Gastroesophageal sphincter (tissue), 3 donors: ENCODE data around the gene PDE4B.

Experiments used
- EP300 ChIP-seq: sonication (generic); formaldehyde crosslinking; IDR thresholded peaks from one replicate; pipeline ENCODE4 v1.6.1; 2017; ENCODE audit warnings: antibody characterized with exemption, mild to moderate bottlenecking
- POLR2A ChIP-seq, 2 donors: fragments of 450-650 bp; IDR thresholded peaks; one replicate each; pipeline ENCODE4 v1.6.1; 2017; ENCODE audit warnings: antibody characterized with exemption in 2 of 2, mild to moderate bottlenecking in 2 of 2, moderate library complexity in 1 of 2
- TF ChIP-seq, protein P1 (sequence below), 4 experiments: fragments of 200-600 bp in 2 of 4; fragments of 450-650 bp in 2 of 4; sonication (generic) in 1 of 4; IDR thresholded peaks; one replicate each; pipeline ENCODE4 v1.5.1; 2017 to 2019; ENCODE audit warnings: antibody characterized with exemption in 4 of 4, mild to moderate bottlenecking in 2 of 4, moderate library complexity in 2 of 4

DNA sequence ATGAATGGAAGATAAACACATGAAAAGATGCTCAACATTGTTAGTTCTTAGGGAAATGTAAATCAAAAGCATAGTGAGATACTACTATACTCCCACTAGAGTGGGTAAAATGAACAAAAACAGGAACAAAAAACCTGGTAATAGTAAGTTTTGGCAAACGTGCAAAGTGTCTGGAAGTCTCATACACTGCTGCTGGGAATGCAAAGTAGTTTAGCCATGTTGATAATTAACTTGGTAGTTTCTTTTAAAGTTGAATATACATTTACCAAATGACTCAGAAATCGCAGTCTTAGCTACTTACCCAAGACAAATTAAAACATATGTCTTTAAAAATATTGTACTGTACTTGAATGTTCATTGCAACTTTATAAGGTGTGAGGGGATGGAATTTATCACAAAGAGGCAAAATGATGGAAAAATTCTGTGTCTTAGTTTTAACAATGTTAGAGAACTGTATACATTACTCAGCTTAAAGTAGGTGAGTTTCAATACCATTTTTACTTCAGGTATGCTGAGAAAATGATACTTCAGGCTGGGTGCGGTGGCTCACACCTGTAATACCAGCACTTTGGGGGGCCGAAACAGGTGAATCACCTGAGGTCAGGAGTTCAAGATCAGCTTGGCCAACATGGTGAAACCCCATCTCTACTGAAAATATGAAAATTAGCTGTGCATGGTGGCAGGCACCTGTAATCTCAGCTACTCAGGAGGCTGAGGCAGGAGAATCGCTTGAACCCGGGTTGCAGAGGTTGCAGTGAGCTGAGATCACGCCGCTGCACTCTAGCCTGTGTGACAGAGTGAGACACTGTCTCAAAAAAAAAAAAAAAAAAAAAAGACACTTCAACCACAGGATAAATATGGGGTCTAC is 102.3 kb downstream of the PDE4B start:
- TF ChIP-seq POLR2A (IDR thresholded peaks at IDR 0.05), result no peak
- TF ChIP-seq, protein P1, sequence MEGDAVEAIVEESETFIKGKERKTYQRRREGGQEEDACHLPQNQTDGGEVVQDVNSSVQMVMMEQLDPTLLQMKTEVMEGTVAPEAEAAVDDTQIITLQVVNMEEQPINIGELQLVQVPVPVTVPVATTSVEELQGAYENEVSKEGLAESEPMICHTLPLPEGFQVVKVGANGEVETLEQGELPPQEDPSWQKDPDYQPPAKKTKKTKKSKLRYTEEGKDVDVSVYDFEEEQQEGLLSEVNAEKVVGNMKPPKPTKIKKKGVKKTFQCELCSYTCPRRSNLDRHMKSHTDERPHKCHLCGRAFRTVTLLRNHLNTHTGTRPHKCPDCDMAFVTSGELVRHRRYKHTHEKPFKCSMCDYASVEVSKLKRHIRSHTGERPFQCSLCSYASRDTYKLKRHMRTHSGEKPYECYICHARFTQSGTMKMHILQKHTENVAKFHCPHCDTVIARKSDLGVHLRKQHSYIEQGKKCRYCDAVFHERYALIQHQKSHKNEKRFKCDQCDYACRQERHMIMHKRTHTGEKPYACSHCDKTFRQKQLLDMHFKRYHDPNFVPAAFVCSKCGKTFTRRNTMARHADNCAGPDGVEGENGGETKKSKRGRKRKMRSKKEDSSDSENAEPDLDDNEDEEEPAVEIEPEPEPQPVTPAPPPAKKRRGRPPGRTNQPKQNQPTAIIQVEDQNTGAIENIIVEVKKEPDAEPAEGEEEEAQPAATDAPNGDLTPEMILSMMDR (IDR thresholded peaks at IDR 0.05), result no peak
- no peak for TF ChIP-seq EP300
